GM21526 (cell line): Measurements from ENCODE around the gene DAZAP1.

Source experiments
- ATAC-seq: cut with Tn5 transposase; IDR thresholded peaks from one replicate; pipeline ENCODE4 v1.9.1; 2021; ENCODE audit warnings: moderate library complexity; ENCODE audit not compliant: unreplicated experiment, low FRiP score

The DAZAP1 gene

DNA sequence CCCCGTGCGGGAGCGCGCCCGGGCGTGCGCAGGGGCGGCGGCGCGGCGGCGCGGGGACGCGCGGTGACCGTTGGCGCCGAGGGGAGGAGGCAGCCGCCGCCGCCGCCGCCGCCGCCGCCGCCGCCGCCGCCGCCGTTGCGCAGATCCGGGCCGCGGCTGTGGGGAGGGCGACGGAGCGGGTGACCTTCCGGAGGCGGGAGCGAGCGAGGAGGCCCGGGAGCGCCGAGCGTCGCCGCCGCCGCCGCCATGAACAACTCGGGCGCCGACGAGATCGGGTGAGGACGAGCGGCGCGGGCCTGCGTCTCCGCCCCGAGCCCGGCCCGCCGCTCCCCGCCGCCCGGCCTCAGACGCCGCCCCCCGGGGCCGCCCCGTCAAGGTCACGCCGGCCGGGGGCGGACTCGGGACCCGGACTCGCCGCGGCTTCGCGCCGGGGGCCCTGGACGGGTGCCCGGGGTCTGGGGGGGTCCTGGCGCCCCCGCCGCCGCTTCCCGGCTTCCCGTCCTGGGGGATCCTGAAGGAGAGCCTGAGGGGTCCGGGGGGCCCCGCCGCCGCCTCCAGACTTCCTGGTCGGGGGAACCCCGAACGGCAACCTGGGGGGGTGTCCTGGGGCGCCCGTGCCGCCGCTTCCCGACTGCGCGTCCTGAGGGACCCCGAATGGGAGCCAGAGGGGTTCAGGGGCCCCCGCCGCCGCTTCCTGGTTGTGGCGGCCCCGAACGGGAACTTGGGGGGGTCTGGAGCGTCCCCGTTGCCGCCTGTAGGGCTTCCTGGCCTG is at the start of gene DAZAP1:
Gene DAZAP1 (plus strand): TSS at position 59 of the 772 bp plus-strand sequence. CDS start 188 bp downstream, at position 247.
- ATAC-seq: peak; percentile 20

DNA sequence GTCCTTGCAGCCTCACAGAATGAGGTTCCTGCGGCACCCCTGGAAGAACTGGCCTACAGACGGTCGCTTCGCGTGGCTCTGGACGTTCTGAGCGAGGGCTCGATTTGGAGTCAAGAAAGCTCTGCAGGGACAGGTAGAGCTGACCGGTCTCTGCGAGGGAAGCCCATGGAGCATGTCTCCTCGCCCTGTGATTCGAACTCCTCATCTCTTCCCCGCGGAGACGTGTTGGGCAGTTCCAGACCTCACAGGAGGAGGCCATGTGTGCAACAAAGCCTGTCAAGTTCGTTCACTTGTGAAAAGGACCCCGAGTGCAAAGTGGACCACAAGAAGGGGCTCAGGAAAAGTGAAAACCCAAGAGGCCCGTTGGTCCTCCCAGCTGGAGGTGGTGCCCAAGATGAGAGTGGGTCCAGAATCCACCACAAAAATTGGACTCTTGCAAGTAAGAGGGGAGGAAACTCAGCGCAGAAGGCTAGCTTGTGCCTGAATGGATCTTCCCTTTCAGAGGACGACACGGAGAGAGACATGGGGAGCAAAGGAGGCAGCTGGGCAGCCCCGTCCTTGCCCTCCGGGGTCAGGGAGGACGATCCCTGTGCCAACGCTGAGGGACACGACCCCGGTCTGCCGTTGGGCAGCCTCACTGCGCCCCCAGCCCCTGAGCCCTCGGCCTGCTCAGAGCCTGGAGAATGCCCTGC is 47.1 kb upstream of the DAZAP1 start:
- no peak for ATAC-seq

DNA sequence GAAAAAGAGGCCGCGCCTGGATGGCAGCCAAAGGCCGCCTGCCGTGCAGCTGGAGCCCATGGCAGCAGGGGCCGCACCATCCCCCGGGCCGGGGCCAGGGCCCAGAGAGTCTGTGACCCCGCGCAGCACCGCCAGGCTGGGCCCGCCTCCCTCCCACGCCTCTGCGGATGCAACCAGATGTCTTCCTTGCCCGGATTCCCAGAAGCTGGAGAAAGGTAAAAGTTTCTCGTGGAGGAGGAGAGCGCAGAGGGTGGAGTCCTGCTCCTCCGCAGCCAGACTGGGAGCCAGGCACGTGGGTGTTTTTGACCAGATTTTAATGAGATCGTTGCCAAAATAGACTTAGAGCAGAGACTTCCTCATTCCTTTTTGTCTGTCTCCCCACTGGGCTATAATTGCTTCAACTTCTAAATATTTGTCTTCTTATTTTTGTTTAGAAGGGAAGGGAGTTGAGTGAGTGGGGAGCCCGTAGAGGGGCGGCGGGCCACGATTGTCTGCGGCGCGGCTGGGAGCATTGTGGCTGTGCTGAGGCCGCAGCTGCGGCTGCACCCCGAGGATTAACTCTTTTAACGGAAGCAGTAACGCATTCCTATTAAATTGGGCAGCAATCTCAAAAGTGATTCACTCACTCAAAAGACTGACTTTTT is 46.4 kb upstream of the DAZAP1 start:
- ATAC-seq: no peak

DNA sequence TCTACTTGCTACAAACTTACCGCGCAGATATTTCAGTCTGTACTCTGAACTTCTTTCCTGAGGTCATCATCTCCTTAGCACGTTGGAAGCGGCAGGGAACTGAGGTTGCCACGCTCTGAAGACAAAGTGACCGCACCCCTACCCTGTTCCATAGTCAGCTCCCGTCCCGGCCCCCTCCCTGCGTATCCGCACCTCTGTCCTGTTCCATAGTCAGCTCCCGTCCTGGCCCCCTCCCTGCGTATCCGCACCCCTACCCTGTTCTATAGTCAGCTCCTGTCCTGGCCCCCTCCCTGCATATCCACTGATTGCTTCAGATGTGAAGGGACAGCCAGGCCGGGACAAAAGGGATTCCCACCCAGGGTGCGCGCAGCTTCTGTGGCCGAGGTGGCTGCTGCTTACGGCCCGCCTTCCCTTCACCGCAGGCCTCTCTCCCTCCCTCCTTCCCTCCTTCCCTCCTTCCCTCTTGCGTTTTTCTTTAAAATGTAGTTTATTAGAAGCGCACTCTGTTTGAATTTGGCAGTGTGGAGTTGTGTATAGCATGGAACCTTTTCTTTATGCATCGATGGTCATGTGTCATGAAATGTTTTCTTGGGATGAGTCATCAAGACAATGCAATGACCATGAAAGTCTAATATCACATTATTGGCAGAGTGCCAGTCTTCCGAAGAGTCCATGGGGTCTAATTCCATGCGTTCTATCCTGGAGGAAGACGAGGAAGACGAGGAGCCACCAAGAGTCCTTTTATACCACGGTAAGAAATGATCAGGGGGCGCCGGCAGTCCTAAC is 45.6 kb upstream of the DAZAP1 start:
- ATAC-seq: no peak

DNA sequence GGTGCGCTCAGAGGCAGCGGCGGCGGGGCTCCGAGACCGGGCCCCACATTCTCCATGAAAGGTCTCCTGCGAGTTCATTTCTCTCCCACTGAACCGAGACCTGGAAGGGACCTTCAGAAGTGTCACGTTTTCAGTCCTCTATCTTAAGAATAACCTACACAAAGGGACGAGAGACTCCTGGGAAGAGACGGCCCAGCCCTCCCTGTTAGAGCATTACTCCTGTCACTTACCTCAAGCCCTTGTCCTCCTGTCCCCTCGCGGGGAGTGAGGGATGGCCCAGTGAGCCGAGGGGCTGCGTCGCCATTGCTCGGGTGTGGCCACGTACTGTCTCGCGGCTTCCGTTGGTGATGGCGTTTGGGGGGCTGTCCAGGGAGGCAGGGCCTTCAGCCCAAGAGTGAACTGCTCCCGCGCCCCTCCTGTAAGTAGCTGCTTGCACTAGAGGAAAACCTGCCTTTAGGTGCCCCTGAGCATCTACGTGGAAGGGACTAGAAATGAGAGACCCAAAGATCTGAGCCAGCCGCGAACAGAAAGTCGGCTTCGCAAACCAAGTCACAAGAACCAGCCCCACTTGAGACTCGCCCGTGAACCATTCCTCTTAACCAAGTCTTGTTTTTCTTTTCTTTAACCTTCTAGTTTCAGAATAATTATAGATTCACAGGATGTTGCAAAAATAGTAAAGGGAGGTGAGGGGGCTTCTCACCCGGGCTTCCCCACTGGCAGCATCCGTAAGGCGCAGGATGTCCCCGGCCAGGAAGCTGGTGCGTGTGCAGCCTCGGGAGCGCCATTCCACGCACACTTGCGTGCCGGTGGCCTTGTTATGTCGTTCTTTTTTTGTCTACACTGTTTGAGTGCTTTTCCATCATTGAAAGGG is 44.8 kb upstream of the DAZAP1 start:
- no peak for ATAC-seq

DNA sequence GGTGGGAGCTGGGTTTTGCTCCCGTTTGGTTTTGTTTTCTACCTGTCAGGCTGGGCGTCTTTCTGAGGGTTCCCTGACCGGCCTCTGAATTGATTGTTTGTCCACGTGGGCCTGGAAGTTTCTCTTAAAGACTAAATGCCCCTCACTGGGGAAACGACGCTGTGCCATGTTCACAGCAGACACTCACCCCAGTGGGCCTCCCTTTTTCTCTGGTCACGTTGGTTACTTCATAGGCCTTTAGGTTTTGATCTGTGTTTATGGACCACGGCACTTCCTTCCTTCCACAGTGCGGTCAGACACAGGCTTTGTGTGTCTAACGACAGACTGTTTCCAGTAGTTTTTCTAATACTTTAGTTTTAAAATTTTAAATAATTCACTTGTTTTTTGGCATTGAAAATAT is 43.8 kb upstream of the DAZAP1 start:
- ATAC-seq: no peak

DNA sequence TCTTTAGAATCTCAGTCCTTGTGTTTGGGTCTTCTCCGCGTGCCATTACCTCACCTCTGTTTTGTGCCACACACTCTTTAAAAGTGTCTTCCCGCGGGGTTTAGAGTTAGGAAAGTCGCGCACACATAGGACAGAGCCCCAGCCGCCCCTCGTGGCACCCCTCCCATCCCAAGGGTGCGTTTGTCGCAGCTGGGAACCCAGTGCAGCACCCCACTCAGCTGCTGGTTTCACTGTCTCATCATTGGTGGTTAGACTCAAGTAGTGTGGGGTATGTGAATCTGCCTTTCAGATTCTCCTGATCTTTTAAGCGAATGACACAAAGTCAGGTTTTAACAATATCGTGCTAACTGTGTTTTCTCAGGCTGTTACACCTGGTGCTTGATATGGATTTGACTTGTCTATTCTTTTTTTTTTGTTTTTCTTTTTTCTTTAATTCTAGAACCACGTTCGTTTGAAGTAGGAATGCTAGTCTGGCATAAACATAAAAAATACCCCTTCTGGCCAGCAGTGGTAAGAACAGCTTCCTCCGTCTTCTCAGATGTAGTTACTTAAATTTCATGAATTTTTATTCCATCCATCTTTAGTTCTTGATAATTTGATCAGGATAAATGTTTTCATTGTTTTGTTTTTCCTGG is 43.2 kb upstream of the DAZAP1 start:
- ATAC-seq: no peak

DNA sequence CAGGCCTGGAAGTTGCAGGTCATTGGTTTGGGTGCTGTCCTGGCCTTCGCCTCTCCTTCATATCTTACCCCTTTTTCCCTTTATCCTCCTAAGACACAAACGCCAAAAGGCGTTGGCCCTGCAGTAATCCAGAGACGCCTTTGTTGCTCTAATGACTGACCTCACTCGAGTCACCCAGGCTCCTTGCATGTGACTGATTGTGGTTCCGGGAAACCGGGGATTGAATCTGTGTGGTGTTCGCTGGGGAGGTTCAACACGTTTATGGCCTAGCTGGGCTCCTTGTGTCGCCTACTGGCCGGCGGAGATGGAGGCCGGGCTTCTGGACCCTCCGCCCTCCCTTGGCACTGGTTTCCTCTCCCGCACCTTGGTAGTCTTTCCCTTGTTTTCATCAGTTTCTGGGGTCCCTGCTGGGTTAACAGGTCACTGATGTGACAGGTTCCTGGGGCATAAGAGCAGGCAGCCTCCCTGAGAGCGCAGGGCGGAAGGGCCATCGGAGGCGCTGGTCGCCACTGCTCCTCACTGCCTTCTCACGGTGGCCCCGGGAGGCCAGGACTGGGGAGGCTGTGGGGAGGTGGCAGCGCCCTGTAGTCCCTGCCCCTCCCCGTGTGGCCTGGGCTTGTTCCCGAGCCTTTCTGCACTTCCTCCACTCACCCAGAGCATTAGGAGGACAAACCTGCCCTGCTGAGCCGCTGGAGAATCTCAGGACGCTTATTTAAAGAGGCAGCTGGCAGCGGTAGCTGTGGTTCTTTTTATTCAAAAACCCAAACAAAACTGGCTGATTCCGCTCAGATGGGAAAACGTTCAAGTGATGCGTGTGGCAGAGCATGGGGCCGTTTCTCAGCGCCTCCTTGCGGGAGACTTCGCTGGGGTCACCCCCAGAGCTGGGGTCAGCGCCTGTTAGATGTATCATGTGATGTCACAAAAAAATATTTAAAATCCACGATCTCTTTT is 41.8 kb upstream of the DAZAP1 start:
- no peak for ATAC-seq

DNA sequence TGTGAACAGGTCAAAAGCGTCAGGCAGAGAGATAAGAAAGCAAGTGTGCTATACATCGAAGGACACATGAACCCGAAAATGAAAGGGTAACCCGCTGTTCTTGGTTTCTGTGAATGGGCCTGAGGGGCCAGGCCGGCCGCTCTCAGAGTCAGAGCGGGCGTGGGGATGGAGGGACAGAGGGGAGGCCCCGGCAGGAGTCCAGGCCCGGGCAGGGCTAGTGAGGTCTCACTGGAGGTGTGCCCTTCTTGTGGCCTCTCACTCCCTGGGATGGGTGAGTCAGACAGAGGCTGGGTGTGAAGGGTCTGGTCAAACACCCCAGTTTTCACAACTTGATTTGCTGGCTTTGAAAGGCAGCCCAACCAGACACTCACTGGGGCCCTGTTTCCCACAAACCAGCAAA is 41.1 kb upstream of the DAZAP1 start:
- no peak for ATAC-seq

DNA sequence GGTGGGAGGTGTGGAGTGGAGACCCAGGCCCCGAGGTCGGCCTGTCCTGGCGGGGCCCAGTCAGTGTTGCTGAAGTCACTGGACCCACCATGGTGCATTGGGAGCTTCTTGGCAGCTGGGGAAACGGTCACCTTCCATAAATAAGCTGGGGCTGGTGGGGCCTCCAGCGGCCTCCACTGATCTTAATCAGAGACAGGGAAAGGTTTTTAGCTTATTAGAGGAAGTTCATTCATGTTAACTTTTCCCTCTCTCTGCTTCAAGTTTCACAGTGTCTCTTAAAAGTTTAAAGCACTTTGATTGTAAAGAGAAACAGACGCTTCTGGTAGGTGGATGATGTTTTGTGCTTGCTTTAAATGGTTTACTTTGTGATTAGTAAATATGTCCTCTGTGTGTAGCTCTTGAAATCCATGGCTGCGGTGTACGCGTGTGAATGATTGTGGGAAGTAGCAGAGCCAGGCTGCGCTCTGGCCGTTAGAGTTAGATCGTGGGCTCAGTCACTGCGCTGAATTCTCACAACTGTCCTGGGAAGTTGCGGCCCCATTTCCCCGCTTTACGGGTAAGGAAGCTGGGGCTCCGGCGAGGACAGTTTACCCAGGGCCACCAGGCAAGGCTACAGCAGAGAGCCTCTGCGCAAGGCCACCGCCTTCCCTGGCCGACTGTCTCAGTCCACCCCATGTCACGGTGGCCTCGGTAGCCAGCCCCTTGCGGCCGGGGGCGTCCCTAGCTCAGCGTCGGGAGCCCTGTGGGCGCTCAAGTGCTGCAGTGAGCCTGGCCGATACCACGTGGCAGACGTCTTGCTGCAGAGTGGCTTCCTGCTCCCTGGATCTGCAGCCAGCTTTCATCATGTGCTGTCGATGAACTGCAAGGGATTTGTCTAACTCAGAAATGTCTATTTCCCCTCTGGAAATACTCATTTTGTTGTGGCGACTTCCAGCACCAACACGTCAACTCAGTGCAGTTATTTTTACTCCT is 40.2 kb upstream of the DAZAP1 start:
- no peak for ATAC-seq

DNA sequence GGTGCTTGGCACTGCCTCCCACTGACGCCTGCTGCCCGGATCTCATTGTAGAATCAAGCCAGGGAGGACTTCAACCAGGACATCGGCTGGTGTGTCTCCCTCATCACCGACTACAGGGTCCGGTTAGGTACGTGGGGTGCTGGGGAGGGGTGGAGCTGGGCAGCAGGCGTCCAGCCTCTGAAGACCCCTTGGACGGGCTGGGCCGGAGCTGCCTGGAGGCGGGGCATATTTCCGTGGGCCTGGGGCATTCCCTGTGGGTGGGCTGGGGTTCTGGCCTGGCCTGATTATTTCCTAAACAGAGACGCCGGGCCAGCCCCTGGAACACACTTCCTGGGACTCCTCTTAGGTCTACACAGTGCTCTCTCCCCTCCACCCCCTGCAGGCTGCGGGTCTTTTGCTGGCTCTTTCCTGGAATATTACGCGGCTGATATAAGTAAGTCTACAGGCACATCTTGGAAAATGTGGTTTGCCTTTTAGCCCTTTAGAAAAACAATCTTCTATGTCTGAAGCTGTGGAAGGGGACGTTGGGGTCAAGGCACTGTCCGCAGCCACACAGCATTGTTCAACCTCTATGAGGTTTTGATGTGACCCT is 38.1 kb upstream of the DAZAP1 start:
- no peak for ATAC-seq

DNA sequence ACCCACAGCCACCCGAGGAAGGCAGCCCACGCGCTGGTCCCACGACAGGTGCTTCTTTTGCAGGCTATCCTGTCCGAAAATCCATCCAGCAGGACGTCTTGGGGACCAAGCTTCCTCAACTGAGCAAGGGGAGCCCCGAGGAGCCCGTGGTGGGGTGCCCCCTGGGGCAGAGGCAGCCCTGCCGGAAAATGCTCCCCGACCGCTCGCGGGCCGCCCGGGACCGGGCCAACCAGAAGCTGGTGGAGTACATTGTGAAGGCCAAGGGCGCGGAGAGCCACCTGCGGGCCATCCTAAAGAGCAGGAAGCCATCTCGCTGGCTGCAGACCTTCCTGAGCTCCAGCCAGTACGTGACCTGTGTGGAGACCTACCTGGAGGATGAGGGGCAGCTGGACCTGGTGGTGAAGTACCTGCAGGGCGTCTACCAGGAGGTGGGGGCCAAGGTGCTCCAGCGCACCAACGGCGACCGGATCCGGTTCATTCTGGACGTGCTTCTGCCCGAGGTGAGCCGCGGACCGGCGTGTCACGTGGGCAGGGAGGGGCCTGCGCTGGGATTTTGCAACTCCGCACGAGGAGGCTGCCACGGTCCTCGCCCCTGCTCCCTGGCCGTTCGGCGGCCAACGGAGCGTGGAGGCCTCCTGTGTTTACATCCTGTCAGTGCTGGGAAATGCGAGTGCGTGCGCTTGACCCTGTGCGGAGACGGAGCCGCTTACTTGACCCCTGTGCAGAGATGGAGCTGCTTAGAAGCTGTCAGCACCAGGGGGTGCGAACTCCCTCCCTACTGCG is 36.6 kb upstream of the DAZAP1 start:
- ATAC-seq: no peak

DNA sequence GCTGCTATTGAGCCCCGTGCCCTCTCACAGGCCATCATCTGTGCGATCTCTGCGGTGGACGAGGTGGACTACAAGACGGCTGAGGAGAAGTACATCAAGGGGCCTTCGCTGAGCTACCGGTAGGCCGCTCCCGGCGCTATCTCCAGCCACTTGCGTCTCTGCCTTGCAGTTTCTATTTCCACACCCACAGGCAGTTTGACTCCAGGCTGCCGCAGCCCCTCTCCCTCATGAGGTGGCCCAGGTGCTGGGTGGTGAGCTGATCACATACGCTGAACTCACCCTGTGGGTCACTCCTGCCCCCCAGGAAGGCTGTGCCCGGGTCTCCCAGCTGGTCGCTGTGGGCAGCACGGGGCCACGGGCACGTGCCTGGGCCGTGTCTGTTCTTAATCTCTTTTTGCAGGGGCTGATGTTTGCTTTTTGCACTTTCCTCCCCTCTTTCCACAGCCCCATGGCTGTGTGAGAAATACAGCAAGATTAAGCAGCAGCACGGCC is 34.3 kb upstream of the DAZAP1 start:
- ATAC-seq: no peak

DNA sequence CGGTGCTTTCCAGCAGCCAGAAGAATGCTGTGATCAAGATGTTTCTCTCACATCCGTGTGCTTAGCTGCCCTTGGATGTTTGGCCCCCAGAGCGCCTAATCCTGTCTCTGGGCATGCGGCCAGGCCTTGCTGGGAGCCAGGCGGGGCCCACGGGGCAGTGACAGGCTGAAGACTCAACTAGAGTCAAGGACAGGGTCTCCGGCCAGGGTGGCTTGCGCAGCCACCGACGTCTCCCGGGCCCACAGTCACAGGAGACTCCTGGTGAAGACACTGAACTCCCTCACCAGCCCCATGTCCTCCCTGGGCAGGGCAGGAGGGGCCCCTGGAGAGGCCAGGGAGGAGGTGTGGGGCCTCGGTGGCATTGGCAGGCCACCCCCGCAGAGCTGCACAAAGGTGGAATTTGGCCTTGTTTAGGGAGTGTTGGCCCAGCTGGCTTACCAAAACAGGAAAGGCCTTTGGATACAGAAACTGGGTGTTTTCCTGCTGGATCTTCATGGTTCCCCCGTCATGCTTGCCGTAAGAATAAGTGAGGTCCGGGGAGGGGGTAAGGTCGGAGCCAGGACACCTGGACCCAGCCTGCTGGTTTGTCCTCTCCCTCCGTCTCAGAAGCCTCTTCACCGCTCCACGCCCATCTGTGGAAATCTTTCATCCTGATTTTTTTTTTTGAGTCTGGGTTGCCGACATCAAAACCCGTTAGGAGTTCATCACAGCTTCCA is 33.7 kb upstream of the DAZAP1 start:
- no peak for ATAC-seq

DNA sequence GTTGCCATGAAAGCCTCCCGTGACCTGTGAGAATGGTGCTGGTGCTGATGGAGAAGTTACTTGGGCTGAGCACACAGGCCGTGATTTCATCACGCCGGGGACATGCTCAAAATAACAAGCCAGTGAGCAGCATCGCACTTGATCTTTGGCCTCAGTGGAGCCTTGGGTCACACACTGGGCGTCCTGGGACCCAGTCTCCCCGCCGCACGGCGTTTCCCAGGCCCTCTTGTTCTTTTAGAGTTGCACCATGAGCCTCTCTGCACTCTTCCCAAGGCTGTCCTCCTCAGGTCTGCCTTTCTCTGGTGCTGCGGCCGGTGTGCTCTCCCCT is 33.2 kb upstream of the DAZAP1 start:
- ATAC-seq: no peak
